GM21526 (cell line): ENCODE results near the gene COX7B2.

ENCODE experiments used
- ATAC-seq: cut with Tn5 transposase; IDR thresholded peaks from one replicate; pipeline ENCODE4 v1.9.1; 2021; ENCODE audit warnings: moderate library complexity; ENCODE audit not compliant: unreplicated experiment, low FRiP score

Gene COX7B2

DNA sequence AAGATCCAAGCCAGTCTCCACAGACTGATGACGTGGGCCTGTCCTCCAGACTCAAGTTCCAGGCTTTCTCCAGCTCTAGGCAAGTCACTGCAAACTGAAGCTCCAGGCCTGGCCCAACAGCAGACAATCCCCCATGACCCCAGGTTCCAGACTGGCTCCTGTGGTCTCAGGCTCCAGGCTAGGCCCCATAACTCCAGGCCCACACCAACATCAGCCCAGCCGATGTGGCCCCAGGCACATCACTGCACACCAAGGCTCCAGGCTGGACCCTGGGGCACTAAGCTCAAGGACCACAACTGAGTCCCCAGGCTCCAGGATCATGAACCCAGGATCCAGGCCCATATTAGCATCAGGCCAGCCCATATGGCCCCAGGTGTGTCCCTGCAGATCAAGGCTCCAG lies 143.6 kb downstream of the COX7B2 start:
- ATAC-seq, result no peak

DNA sequence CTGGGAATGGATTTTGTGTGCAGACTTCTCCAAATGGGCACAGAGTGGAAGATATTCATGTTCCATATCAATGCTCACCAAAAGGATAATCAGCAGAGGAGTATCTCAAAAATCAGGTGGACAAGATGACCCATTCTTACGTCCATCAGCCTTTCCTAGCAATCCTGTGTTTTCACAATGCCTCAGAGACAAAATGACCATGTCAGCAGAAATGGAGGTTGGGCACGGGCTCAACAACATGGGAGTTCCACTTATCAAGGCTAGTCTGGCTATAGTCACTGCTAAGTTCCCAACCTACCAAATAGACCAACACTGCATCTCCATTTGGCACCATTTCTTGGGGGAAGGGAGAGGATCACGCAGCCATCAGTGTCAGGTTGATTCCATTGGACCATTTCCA lies 179.0 kb downstream of the COX7B2 start:
- no peak for ATAC-seq

DNA sequence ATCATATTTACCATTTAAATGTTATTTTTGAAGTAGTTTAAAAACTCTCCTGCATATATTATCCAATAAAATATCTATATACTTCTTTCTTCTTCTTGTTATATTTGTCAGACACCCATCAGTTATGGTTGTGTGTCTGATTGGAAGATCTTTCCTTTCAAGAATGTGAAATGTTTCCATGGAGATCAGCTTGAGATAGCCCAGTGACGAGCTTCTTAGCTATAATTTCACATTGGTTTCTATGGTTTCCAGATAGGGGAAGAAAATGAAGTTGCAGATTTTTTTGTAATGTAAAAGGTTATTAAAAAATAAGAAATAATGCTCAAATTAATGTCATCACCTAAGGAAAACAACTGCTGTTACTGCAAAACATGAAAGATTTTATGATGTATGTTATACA lies 189.0 kb downstream of the COX7B2 start:
- no peak for ATAC-seq

DNA sequence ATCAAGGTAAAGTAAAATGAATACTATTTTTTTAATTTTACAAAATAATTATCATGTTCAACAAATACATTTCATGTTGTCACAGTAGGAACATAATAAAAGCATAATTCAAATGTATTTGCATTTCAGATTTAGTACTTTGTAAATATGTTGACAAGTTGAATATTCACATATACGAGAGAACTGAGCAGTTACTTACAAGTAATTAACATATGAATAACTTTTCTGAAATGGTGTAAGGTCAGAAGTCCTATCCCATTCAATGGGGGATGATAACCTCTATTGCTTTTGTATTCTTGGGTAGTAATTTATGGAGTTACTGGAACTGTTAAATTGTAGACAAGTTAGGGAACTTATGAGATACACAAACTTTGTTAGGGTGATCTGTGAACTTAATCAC lies 191.1 kb downstream of the COX7B2 start:
- no peak for ATAC-seq

DNA sequence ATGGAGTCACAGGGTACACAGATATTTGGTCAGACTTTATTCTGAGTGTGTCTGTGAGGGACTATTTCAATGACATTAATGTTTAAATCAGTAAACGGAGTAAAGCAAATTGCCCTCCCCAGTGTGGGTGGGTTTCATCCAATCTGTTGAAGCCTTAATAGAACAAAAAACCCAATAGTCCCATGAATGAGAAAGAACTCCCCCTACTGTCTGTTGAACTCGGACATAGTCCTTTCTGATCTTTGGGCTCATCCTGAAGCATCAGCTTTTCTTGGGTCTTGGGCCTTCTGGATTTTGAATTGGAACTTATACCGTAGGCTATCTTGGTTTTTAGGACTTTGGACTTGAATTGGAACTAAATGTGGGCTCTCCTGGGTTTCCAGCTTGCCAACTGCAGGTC lies 193.6 kb downstream of the COX7B2 start:
- no peak for ATAC-seq

DNA sequence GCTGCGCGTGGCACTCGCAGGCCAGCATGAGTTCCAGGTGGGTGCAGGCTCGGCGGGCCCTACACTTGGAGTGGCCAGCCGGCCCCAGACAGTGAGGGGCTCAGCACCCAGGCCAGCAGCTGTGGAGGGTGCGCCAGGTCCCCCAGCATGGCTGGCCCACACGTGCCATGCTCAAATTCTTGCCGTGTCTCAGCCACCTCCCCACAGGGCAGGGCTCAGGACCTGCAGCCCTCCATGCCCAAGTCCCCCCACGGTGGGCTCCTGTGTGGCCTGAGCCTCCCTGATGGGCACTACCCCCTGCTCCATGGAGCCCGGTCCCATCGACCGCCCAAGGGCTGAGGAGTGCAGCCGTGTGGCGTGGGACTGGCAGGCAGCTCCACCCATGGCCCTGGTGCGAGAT lies 210.2 kb downstream of the COX7B2 start:
- no peak for ATAC-seq
